Measurements from ENCODE around the gene MCRIP2. TPM values are rescaled to one million over a fixed set of nuclear protein-coding genes. Genes with fewer than 3 reads are reported as not detected.

The MCRIP2 gene
- total RNA-seq, 4 donors from 2014 or later, result 17.3 to 35.6 (median 28.1) TPM

- peak within 1 kb of the TSS; percentile 86 to 91 (median 88) for H3K27ac ChIP-seq
- peaks cover 0 to 24% (median 0%) of the 10 kb centered on the region in 3 donors for H3K36me3 ChIP-seq
- H3K4me3 ChIP-seq, result peak within 1 kb of the TSS; percentile 60 to 92 (median 72)
- intact Hi-C loops (cut with DNase I), result no loop called here
- 0% methylated on average over 5 of the region's 91 CpGs; no CpG with 5 or more reads in 1 of the 2 donors for WGBS, 2 donors
- peak; percentile 35 for DNase-seq
- H3K9me3 ChIP-seq, result no peaks in the 10 kb centered on the region
- H3K4me1 ChIP-seq, result peaks cover 32 to 70% (median 33%) of the 10 kb centered on the region in 3 donors
- no peaks in the 10 kb centered on the region for H3K27me3 ChIP-seq
- peak in 1 of 4 donors; percentile 37 for TF ChIP-seq POLR2A (IDR thresholded peaks at IDR 0.05)
- TF ChIP-seq, protein P1, sequence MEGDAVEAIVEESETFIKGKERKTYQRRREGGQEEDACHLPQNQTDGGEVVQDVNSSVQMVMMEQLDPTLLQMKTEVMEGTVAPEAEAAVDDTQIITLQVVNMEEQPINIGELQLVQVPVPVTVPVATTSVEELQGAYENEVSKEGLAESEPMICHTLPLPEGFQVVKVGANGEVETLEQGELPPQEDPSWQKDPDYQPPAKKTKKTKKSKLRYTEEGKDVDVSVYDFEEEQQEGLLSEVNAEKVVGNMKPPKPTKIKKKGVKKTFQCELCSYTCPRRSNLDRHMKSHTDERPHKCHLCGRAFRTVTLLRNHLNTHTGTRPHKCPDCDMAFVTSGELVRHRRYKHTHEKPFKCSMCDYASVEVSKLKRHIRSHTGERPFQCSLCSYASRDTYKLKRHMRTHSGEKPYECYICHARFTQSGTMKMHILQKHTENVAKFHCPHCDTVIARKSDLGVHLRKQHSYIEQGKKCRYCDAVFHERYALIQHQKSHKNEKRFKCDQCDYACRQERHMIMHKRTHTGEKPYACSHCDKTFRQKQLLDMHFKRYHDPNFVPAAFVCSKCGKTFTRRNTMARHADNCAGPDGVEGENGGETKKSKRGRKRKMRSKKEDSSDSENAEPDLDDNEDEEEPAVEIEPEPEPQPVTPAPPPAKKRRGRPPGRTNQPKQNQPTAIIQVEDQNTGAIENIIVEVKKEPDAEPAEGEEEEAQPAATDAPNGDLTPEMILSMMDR (IDR thresholded peaks at IDR 0.05), result peak in 3 of 6 experiments; percentile 6 to 10 (median 7)
Measured at GRCh38 chr16:648781-649589, 7.4 kb downstream of the MCRIP2 start, which contains the start of gene WDR90. TSS of gene WDR90 (plus strand) at chr16:649365. CDS start at chr16:649417, 52 bp downstream.

DNA sequence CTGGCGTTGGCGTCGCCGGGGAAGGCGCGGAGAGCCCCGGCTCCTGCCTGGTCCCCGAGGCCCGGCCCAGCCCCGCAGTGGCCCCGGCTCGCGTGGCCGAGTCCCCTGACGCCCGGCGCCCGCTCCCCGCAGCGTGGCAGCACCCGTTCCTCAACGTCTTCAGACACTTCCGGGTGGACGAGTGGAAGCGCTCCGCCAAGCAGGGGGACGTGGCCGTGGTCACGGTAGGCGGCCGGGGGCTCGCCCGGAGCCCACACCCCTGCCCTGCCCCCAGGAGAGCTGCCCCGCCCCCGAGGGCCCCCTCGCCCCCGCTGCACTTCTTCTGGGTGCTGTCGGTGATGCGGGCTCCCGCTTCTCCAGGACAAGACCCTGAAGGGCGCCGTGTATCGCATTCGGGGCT, 8.0 kb downstream of the MCRIP2 start:
- DNase-seq, result no peak
- no peaks in the 10 kb centered on the region for H3K27me3 ChIP-seq
- H3K36me3 ChIP-seq, result peaks cover 0 to 26% (median 0%) of the 10 kb centered on the region in 3 donors
- no CpG with 5 or more reads among the region's 44 CpGs for WGBS, 2 donors
- peak overlapping the region; percentile 60 to 92 (median 72) for H3K4me3 ChIP-seq
- intact Hi-C loops (cut with DNase I), result no loop called here
- H3K4me1 ChIP-seq, result peaks cover 32 to 64% (median 33%) of the 10 kb centered on the region in 3 donors
- TF ChIP-seq, protein P1 (IDR thresholded peaks at IDR 0.05), result no peak
- no peak for TF ChIP-seq POLR2A (IDR thresholded peaks at IDR 0.05)
- H3K27ac ChIP-seq, result peak overlapping the region in 3 of 4 donors; percentile 86 to 91 (median 87)
- no peaks in the 10 kb centered on the region for H3K9me3 ChIP-seq

DNA sequence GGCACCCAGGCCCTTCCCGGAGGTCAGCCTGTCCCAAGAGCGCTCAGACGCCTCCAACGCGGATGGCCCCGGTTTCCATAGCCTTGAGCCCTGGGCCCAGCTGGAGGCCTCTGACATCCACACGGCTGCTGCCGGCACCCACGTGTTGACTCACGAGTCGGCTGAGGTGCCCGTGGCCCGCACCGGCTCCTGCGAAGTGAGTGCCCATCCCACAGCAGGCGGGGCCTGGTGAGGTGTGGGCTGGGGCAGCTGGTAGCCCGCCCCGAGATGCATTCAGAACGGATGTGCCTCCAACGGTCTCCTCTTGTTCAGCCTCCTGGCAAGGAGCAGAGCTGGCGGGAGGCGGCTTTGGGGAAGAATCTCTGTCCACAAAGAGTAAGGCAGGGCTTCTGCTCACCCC, 10.2 kb downstream of the MCRIP2 start:
- H3K9me3 ChIP-seq, result no peaks in the 10 kb centered on the region
- no peak overlapping the region for H3K4me3 ChIP-seq
- no peak overlapping the region for H3K27ac ChIP-seq
- WGBS, 2 donors, result 40% methylated on average over 1 of the region's 22 CpGs; no CpG with 5 or more reads in 1 of the 2 donors
- peaks cover 22 to 41% (median 30%) of the 10 kb centered on the region in 3 donors for H3K4me1 ChIP-seq
- no peak for DNase-seq
- intact Hi-C loops (cut with DNase I), result no loop called here
- no peak for TF ChIP-seq POLR2A (IDR thresholded peaks at IDR 0.05)
- TF ChIP-seq, protein P1 (IDR thresholded peaks at IDR 0.05), result no peak
- H3K27me3 ChIP-seq, result no peaks in the 10 kb centered on the region
- peaks cover 0 to 48% (median 5%) of the 10 kb centered on the region in 3 donors for H3K36me3 ChIP-seq

DNA sequence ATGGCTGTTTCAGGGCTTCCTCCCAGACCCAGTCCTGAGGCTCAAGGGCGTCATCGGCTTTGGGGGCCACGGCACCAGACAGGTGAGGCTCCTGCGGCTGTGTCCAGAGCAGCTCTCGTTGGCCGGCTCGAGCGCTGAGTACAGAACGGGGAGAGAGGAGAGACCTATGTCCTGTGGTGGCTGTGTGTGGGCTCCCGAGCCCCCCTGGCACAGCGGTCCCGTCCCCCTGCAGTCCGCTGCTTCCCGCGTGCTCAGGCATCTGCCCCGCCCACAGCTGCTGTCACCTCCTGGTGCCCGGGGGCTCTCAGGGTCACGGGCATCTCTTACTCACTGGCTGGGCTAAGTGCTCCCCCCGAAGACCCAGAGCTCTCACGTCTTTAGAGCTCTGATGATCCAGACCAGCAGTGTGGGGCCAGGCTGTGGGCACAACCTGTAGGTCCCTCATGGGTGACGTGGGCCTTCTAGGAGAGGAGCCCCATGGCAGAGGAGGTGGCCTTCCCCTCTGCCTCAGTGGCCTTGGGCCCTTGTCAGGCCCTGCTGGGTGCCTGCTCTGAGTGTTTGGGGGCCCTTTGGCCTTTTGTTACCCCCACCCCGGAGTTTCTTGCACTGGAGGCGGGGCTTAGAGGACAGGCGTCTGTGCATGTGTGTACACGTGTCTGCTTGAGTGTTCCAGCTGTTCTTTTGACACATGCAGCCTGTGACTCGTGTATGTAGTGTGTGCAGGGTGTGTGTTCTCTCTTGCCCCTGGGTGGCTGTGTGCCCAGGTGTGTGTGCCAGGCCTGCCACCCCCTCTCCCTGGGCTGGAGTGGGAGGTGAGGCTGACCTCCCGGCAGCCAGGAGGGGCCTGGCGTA, 11.1 kb downstream of the MCRIP2 start:
- Histone ChIP-seq H3K4me1 (peaks cover 18 to 33% (median 22%) of the 10 kb centered on the region in 3 donors), H3K27me3 (no peaks in the 10 kb centered on the region), H3K4me3 (no peak overlapping the region), H3K9me3 (no peaks in the 10 kb centered on the region), H3K36me3 (peaks cover 0 to 57% (median 5%) of the 10 kb centered on the region in 3 donors), H3K27ac (no peak overlapping the region)
- 31 to 80% methylated on average over 2 to 5 of the region's 28 CpGs for WGBS, 2 donors
- TF ChIP-seq, protein P1 (IDR thresholded peaks at IDR 0.05), result no peak
- no peak for TF ChIP-seq POLR2A (IDR thresholded peaks at IDR 0.05)
- DNase-seq, result no peak
- intact Hi-C loops (cut with DNase I), result no loop called here

Data from esophagus squamous epithelium (tissue), 5 donors.